SK-N-SH treated with all-trans-retinoic acid at 6 μM for 48 hours (cell line): ENCODE measurements around the gene MGME1.

Experiments
- RARB ChIP-seq: fragments of 250-450 bp; sonication (Bioruptor Pico); IDR thresholded peaks from 2 replicates; pipeline ENCODE4 v1.8.0; 2021; ENCODE audit warnings: mild to moderate bottlenecking, moderate library complexity
- TF ChIP-seq, protein P1 (sequence below): fragments of 250-450 bp; sonication (Bioruptor Pico); IDR thresholded peaks from 2 replicates; pipeline ENCODE4 v1.5.1; 2020; ENCODE audit warnings: low read depth, mild to moderate bottlenecking, moderate library complexity

DNA sequence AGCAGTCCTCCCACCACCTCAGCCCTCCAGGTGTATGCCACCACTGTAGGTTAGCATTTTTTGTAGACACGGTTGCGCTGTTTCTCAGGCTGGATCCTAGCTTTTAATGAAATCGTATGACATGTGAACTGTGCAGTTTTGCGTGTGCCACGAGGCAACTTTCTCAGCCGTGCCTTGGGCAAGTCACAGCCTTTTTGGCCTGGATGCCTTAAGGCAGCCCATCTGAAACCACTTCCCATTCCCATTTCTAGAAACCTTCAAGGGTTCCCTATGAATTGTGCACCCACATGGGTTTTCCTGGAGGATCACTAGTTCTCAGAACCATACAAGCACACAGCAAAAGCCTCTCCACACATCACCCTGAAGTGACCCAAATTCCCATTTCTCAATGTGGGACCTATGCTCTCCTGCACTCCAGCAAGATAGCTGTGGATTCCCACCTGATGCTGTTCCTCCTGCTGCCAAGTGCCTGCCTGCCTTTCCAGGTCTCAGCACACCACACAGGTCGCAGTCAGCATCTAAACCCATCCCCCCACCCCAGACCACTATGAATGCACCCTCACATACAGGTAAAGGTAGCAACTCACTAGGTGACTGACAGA lies 29.1 kb upstream of the MGME1 start:
- no peak for TF ChIP-seq RARB (CRISPR knock-in tag)
- TF ChIP-seq, protein P1, sequence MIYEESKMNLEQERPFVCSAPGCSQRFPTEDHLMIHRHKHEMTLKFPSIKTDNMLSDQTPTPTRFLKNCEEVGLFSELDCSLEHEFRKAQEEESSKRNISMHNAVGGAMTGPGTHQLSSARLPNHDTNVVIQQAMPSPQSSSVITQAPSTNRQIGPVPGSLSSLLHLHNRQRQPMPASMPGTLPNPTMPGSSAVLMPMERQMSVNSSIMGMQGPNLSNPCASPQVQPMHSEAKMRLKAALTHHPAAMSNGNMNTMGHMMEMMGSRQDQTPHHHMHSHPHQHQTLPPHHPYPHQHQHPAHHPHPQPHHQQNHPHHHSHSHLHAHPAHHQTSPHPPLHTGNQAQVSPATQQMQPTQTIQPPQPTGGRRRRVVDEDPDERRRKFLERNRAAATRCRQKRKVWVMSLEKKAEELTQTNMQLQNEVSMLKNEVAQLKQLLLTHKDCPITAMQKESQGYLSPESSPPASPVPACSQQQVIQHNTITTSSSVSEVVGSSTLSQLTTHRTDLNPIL (CRISPR knock-in tag), result no peak
